ENCODE data around the gene MRPS23.

The MRPS23 gene

DNA sequence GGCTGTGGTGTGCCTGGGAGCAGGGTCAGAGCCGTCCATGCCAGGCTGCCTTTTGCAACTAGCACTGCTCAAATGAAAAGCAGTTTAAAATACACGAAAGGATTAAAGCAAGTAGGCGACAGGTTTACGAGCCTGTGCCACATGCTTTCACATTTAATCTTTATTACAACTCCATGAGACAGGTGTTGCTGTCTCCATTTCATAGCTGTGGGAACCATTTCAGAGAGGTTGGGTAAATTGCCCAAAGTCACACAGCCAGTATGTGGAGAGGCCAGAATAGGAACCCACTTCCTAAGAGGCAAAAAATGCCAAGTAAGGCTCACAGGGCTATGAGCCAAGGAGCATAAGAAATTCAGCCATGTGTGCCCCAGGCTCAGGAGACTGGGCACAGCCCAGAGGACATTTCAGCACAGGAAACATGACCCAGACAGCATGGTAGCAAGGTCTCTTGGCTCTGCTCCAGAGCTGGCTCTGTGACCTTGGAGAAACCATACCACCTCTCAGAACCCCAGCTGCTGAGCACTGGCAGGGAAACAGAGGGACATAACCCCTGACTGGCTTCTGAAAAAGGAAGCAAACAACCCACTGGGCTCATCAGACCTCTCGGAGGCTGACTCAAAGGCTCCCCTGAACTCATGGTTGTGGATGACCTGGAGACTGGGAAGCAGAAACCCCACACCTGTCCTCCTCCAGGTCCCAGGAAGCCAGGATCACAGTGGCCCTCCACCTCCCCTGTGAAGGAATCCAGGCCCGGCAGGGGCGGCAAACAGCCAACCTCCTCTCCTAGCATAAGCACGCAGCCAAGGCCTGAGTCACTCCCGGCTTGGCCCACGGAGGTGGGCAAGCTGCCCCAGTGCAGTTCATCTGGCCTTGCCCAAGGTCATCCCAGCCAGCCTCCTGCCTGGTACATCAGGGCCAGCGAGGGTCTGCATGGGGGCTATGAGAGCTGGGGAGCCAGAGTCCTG is 40.3 kb upstream of the MRPS23 start:
- no peak overlapping the region for H2AFZ ChIP-seq (ENCODE audit: low read depth)
- no peaks in the 10 kb centered on the region for H3K27me3 ChIP-seq (ENCODE audit: insufficient read depth, low read depth)
- TF ChIP-seq, protein P1, sequence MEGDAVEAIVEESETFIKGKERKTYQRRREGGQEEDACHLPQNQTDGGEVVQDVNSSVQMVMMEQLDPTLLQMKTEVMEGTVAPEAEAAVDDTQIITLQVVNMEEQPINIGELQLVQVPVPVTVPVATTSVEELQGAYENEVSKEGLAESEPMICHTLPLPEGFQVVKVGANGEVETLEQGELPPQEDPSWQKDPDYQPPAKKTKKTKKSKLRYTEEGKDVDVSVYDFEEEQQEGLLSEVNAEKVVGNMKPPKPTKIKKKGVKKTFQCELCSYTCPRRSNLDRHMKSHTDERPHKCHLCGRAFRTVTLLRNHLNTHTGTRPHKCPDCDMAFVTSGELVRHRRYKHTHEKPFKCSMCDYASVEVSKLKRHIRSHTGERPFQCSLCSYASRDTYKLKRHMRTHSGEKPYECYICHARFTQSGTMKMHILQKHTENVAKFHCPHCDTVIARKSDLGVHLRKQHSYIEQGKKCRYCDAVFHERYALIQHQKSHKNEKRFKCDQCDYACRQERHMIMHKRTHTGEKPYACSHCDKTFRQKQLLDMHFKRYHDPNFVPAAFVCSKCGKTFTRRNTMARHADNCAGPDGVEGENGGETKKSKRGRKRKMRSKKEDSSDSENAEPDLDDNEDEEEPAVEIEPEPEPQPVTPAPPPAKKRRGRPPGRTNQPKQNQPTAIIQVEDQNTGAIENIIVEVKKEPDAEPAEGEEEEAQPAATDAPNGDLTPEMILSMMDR (conservative IDR thresholded peaks at IDR 0.05; ENCODE audit: low read depth, low read length): no peak
- H3K79me2 ChIP-seq (ENCODE audit: insufficient read depth, low read depth): no peaks in the 10 kb centered on the region
- no peaks in the 10 kb centered on the region for H3K36me3 ChIP-seq (ENCODE audit: insufficient read depth)
- no peak overlapping the region for H3K4me2 ChIP-seq
- no peaks in the 10 kb centered on the region for H4K20me1 ChIP-seq (ENCODE audit: insufficient read depth)
- H3K9ac ChIP-seq: no peak overlapping the region
- no peak overlapping the region for H3K4me3 ChIP-seq (IDR thresholded peaks at IDR 0.05; ENCODE audit: insufficient read depth, low read depth, low read length)
- H3K27ac ChIP-seq: no peak overlapping the region
- H3K4me1 ChIP-seq (ENCODE audit: low read depth, poor library complexity, severe bottlenecking): peaks cover 21% of the 10 kb centered on the region

DNA sequence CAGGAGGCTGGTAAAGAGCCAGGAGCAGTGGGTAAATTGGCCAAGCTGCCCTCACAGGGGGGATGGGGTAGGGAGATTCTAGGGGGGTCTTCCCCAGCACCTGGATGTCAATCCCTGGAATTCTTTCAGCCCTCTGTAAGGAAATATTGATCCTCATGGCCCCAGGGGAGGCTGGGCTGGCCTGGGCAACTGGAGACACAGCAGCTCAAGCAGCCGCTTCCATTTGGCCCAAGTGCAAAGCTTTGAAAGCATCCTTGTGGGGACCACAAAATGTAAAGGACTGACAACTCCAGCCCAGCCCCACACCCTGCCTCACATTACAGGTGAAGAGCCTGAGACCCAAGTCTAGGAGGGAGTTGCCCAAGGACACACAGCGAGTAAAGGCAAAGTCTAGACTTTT is 39.4 kb upstream of the MRPS23 start:
- H3K79me2 ChIP-seq (ENCODE audit: insufficient read depth, low read depth): no peaks in the 10 kb centered on the region
- no peak overlapping the region for H2AFZ ChIP-seq (ENCODE audit: low read depth)
- H3K4me2 ChIP-seq: no peak overlapping the region
- H3K27me3 ChIP-seq (ENCODE audit: insufficient read depth, low read depth): no peaks in the 10 kb centered on the region
- no peaks in the 10 kb centered on the region for H4K20me1 ChIP-seq (ENCODE audit: insufficient read depth)
- H3K4me1 ChIP-seq (ENCODE audit: low read depth, poor library complexity, severe bottlenecking): peaks cover 21% of the 10 kb centered on the region
- no peak overlapping the region for H3K9ac ChIP-seq
- no peak overlapping the region for H3K4me3 ChIP-seq (IDR thresholded peaks at IDR 0.05; ENCODE audit: insufficient read depth, low read depth, low read length)
- H3K27ac ChIP-seq: no peak overlapping the region
- TF ChIP-seq, protein P1 (conservative IDR thresholded peaks at IDR 0.05; ENCODE audit: low read depth, low read length): no peak
- no peaks in the 10 kb centered on the region for H3K36me3 ChIP-seq (ENCODE audit: insufficient read depth)

DNA sequence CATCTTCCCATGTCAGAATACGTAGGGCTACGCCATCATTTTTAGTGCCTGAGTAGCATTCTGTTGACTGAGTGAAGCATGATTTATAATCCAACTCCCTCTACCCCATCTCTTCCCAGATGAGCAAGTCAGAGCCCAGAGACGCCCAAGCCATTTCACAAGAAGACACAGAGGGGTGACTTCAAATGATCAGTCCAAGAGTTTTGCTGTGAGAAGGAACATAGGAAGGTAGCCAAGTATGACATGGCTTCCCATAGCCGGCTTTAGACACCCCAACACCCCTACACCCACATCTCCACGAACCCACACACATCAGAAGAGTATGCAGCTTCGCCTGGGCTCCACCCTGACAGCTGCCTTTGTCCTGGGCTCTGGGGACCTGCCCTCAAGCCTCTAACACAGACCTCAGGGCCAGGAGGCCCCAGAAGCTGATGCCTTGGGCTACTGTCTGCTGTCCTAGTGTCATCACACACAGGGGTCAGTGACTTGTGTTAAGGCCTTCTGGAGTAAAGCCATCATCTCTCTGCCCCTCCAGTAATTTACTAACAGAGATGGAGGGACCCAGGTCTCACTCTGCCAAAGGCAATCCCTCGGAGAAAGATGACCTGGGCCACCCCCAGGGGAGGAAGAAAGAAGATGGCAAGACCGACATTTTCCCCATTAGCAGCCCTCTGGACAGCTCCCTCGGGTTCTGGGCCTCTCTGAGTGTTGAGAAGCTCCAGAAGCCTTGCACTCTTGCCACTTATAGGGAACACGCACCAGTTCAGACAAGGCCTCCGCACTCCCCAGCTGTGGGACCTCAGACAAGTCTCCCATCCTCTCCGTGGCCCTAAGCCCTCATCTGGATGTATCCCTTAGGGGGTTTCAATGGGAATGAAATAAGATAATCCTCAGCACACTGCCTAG is 38.7 kb upstream of the MRPS23 start:
- H3K4me2 ChIP-seq: no peak overlapping the region
- H3K36me3 ChIP-seq (ENCODE audit: insufficient read depth): no peaks in the 10 kb centered on the region
- peaks cover 21% of the 10 kb centered on the region for H3K4me1 ChIP-seq (ENCODE audit: low read depth, poor library complexity, severe bottlenecking)
- TF ChIP-seq, protein P1 (conservative IDR thresholded peaks at IDR 0.05; ENCODE audit: low read depth, low read length): no peak
- no peaks in the 10 kb centered on the region for H3K79me2 ChIP-seq (ENCODE audit: insufficient read depth, low read depth)
- no peaks in the 10 kb centered on the region for H3K27me3 ChIP-seq (ENCODE audit: insufficient read depth, low read depth)
- H3K4me3 ChIP-seq (IDR thresholded peaks at IDR 0.05; ENCODE audit: insufficient read depth, low read depth, low read length): no peak overlapping the region
- no peak overlapping the region for H3K9ac ChIP-seq
- no peaks in the 10 kb centered on the region for H4K20me1 ChIP-seq (ENCODE audit: insufficient read depth)
- no peak overlapping the region for H2AFZ ChIP-seq (ENCODE audit: low read depth)
- H3K27ac ChIP-seq: no peak overlapping the region

DNA sequence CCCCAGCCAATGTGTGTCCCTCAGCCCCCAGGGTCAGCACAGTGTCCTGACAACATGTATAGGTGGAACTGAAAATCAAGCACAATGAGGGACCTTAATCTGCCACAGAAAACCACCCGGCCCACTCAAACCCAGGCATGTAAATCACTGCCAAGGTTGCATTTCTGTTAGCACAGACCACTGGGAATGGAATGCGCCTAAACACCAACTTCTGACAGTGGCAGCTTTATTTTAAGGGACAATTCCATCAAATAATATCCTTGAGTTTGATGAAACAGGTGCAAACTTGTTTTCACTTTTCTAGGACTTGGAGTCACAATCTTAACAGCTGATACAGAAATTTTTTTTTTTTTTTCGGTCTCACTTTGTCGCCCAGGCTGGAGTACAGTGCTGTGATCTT is 37.3 kb upstream of the MRPS23 start:
- H3K9ac ChIP-seq: no peak overlapping the region
- H3K79me2 ChIP-seq (ENCODE audit: insufficient read depth, low read depth): no peaks in the 10 kb centered on the region
- H3K4me2 ChIP-seq: no peak overlapping the region
- H3K27ac ChIP-seq: no peak overlapping the region
- no peak overlapping the region for H2AFZ ChIP-seq (ENCODE audit: low read depth)
- peaks cover 11% of the 10 kb centered on the region for H3K4me1 ChIP-seq (ENCODE audit: low read depth, poor library complexity, severe bottlenecking)
- H4K20me1 ChIP-seq (ENCODE audit: insufficient read depth): no peaks in the 10 kb centered on the region
- no peaks in the 10 kb centered on the region; the same call in 1 of the 2 replicates for H3K27me3 ChIP-seq (ENCODE audit: insufficient read depth, low read depth)
- no peaks in the 10 kb centered on the region for H3K36me3 ChIP-seq (ENCODE audit: insufficient read depth)
- TF ChIP-seq, protein P1 (conservative IDR thresholded peaks at IDR 0.05; ENCODE audit: low read depth, low read length): no peak
- no peak overlapping the region for H3K4me3 ChIP-seq (IDR thresholded peaks at IDR 0.05; ENCODE audit: insufficient read depth, low read depth, low read length)
